NCI-H2196 (cell line): ENCODE data around the gene DPYD.

ENCODE experiments used
- DNase-seq: peaks from one replicate; lab custom pipeline; 2025; ENCODE audit not compliant: unreplicated experiment; lab: John Stamatoyannopoulos, UW

The DPYD gene

GRCh38 chr1:97792655-97793054, 128.2 kb downstream of the DPYD start:
- DNase-seq = no peak

GRCh38 chr1:97791251-97791650, 129.6 kb downstream of the DPYD start:
- no peak for DNase-seq

- no peak for DNase-seq
Measured at GRCh38 chr1:97787231-97787630, 133.6 kb downstream of the DPYD start.

- DNase-seq = no peak
Measured at GRCh38 chr1:97784661-97785060, 136.2 kb downstream of the DPYD start.

- DNase-seq = no peak
Measured at GRCh38 chr1:97783751-97784150, 137.1 kb downstream of the DPYD start.

GRCh38 chr1:97781762-97782337, 139.0 kb downstream of the DPYD start:
- no peak for DNase-seq

- no peak for DNase-seq
Measured at GRCh38 chr1:97780884-97781283, 139.9 kb downstream of the DPYD start.

- DNase-seq = no peak
Measured at GRCh38 chr1:97778718-97779117, 142.1 kb downstream of the DPYD start.

- DNase-seq = no peak
Measured at GRCh38 chr1:97770376-97770775, 150.5 kb downstream of the DPYD start.

- DNase-seq = no peak
Measured at GRCh38 chr1:97767381-97767780, 153.5 kb downstream of the DPYD start.

GRCh38 chr1:97764991-97765390, 155.8 kb downstream of the DPYD start:
- DNase-seq = no peak

- no peak for DNase-seq
Measured at GRCh38 chr1:97761637-97762036, 159.2 kb downstream of the DPYD start.

GRCh38 chr1:97759078-97759477, 161.8 kb downstream of the DPYD start:
- no peak for DNase-seq

GRCh38 chr1:97758541-97759057, 162.2 kb downstream of the DPYD start:
- no peak for DNase-seq

GRCh38 chr1:97745912-97746311, 174.9 kb downstream of the DPYD start:
- no peak for DNase-seq

GRCh38 chr1:97744977-97745376, 175.9 kb downstream of the DPYD start:
- DNase-seq = no peak

GRCh38 chr1:97743129-97743528, 177.7 kb downstream of the DPYD start:
- no peak for DNase-seq

- no peak for DNase-seq
Measured at GRCh38 chr1:97740891-97741290, 179.9 kb downstream of the DPYD start.

GRCh38 chr1:97739596-97740103, 181.2 kb downstream of the DPYD start:
- DNase-seq = no peak

GRCh38 chr1:97738270-97738669, 182.6 kb downstream of the DPYD start:
- no peak for DNase-seq

GRCh38 chr1:97730271-97730670, 190.6 kb downstream of the DPYD start:
- no peak for DNase-seq

- DNase-seq = no peak
Measured at GRCh38 chr1:97728436-97728835, 192.4 kb downstream of the DPYD start.

GRCh38 chr1:97727029-97727428, 193.8 kb downstream of the DPYD start:
- DNase-seq = no peak
